Inflammatory macrophage (primary cell): ENCODE results near the gene PCDHB3.
"Not testable (repeated sequence)": the region's sequence is repeated elsewhere in the genome, so short reads cannot be mapped to it uniquely, and the experiment has no call there.

ENCODE experiments used
- DNase-seq, 2 donors: peaks; one replicate each; pipeline ENCODE4 v3.0.0-alpha.2; 2020 to 2022
- total RNA-seq, 18 experiments: gene quantifications; one replicate each; lab custom pipeline; 2026; ENCODE audit warnings: mixed read lengths in 6 of 18, inconsistent platforms in 2 of 18; lab: John Stamatoyannopoulos, UW

The PCDHB3 gene
- 0 to 0.04 (median 0) reads per million in 18 experiments for total RNA-seq

DNA sequence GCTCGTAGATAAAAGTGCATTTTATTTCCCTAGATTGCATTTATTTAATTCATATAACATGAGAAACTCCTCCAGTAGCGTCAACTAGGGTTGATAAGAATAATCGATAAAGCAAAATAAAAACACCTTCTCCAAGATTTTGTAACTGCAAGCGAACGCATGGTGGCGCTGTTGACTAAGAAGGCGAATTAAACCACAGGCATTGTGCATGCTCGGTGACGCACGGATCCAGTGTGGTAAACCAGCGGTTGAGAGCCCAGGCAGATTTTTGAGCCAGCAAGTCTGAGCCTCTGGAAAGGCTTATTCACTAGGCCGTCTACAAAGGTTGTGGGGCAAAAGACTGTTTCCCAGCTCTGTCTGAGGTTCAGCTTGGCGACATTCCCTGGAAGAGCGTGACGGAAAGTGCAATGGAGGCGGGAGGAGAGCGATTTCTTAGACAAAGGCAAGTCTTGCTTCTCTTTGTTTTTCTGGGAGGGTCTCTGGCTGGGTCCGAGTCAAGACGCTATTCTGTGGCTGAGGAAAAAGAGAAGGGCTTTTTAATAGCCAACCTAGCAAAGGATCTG lies at the start of gene PCDHB3:
PCDHB3 (plus strand) TSS at position 231 of the 563 bp plus-strand sequence; CDS start at position 408, 177 bp downstream.
- DNase-seq = peak in 1 of 2 donors; percentile 0

DNA sequence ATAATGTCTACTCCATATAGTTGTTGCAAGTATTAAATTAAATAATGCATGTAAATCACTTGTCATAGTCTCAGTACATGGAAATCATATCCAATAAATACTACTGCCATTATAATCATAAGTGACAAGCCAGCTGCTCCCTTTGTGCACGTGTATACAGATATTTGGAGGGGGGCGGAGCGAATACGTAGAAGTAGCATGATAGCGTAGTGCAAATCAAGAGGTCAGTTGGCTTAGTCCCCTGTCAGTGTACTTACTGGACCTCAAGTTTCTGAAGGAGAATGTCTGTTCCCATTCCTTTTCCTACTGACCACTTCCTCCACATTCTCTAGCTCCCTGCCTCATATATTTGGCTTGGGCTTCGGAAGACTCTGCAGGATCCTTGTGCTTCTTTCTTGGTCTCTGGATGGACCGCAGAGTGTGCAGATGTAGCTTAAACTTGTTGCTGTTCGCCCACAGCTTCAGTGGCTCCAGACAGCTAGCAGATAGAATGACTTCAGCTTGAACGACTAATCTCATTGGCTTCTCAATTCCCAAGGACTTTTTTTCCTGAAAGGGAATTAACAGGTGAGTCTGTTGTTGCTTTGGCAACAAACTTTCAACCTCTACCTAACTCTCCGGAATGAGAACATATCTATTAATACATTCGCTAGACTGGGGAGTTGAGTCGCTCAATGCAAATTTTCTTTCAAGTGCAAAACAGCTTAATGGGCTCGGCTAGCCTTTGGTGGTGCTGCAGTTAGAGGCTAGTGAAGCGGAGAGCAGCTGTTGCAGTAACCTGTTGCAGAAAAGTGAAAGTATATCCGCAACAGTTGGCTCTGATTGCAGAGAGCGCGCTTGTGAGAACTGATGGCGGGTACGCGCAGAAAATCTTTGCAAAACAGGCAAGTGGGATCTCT lies 49.4 kb upstream of the PCDHB3 start, which contains the start of gene PCDHB1:
PCDHB1 (plus strand) TSS at position 753 of the 899 bp plus-strand sequence; CDS start at position 850, 97 bp downstream.
- no peak for DNase-seq

DNA sequence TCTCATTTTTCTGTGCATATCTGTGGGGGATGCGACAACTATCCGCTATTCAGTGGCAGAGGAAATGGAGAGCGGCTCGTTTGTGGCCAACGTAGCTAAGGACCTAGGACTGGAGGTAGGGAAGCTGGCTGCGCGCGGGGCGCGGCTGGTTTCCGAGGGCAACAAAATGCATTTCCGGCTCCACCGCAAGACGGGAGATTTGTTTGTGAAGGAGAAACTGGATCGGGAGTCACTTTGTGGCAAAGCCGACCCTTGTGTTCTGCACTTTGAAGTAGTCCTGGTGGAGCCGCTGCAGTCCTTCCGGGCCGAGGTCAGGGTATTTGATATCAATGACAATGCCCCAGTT lies 48.8 kb upstream of the PCDHB3 start:
- DNase-seq = no peak

DNA sequence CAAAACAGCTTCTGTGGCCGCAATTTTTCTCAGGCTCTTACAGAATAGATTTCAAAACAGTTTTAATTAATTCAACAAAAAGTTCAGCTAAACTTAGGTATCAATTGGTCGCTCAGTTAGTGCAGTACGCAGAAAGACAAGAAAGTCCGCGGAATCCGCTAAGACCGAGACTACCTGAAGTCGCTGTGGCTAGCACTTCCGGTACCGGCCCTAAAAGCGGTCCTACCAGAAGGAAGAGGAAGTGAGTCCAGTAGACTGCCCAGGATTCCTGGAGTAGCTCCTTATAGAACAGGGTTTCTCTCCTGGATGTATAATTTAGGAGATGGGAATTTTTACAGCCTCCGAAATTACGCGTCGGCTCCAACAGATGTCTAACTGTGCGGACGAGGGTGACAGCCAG lies 22.4 kb upstream of the PCDHB3 start:
- no peak for DNase-seq

DNA sequence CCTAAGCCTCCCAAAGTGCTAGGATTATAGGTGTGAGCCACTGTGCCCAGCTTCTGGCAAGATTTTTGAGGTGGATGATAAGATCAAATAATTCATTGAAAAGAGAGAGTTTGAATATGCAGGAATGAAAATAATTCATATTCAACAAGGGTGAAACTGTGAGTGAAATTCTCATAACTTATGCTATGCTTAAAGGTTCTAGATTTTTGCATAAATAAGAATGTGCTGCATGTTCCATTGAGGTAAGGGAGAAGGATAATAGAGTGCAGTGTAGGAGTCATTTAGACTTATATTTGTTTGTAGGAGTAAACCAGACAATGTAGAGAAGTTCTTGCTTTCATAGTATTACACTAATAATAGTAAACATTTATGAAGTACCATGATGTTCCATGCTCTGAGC lies 18.0 kb upstream of the PCDHB3 start:
- no peak for DNase-seq

DNA sequence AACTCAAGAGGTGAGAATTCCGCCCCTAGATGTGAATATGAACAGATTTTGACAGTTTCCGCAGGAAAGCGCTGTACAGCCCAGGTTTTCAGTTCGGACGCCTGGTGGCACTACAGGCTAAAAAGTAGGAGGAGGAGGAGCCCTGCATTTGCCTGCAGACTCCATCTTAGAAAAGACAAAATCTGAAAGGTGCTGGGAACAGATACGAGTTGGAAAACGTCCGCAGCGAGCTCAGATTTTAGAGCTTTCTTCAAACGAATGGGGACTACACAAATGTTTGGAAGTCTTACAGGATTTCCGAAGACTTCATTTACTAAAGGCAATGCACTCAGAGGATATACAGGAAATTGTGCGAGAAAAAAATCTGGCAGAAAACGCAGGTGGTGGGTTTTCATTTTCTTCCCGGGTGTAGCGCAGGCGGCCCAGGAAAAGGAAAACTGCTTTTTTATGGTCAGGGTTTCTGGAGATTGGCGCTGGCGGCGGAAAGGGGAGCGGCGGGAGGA lies 15.7 kb upstream of the PCDHB3 start:
- DNase-seq = peak in 1 of 2 donors; percentile 11

DNA sequence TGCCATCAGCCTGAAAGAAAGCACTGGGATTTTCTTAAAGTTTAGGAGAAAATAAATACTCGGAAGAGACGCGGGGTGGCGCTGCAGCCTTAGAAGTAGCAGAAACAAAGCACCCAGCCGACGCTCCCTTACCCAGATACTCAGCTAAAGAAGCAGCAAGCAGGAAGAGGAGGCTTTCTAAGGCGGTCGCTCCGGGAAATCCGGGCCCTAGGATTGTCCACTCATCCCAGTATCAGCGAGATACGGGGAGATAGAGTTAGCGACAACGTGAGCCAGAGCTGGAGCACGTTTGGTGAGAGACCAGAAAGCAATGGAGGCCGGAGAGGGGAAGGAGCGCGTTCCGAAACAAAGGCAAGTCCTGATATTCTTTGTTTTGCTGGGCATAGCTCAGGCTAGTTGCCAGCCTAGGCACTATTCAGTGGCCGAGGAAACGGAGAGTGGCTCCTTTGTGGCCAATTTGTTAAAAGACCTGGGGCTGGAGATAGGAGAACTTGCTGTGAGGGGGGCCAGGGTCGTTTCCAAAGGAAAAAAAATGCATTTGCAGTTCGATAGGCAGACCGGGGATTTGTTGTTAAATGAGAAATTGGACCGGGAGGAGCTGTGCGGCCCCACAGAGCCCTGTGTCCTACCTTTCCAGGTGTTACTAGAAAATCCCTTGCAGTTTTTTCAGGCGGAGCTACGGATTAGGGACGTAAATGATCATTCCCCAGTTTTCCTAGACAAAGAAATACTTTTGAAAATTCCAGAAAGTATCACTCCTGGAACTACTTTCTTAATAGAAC lies 5.6 kb upstream of the PCDHB3 start, which contains the start of gene PCDHB2:
PCDHB2 (plus strand) TSS at position 135 of the 782 bp plus-strand sequence; CDS start at position 311, 176 bp downstream.
- DNase-seq = no peak

DNA sequence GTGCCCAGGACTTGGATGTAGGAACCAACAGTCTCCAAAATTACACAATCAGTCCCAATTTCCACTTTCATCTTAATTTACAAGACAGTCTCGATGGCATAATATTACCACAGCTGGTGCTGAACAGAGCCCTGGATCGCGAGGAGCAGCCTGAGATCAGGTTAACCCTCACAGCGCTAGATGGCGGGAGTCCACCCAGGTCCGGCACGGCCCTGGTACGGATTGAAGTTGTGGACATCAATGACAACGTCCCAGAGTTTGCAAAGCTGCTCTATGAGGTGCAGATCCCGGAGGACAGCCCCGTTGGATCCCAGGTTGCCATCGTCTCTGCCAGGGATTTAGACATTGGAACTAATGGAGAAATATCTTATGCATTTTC lies 5.0 kb upstream of the PCDHB3 start:
- no peak for DNase-seq

DNA sequence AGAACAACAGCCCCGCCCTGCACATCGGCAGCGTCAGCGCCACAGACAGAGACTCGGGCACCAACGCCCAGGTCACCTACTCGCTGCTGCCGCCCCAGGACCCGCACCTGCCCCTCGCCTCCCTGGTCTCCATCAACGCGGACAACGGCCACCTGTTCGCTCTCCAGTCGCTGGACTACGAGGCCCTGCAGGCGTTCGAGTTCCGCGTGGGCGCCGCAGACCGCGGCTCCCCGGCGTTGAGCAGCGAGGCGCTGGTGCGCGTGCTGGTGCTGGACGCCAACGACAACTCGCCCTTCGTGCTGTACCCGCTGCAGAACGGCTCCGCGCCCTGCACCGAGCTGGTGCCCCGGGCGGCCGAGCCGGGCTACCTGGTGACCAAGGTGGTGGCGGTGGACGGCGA lies 4.1 kb upstream of the PCDHB3 start:
- not testable (repeated sequence) for DNase-seq

DNA sequence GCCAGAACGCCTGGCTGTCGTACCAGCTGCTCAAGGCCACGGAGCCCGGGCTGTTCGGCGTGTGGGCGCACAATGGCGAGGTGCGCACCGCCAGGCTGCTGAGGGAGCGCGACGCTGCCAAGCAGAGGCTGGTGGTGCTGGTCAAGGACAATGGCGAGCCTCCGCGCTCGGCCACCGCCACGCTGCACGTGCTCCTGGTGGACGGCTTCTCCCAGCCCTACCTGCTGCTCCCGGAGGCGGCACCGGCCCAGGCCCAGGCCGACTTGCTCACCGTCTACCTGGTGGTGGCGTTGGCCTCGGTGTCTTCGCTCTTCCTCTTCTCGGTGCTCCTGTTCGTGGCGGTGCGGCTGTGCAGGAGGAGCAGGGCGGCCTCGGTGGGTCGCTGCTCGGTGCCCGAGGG lies 3.7 kb upstream of the PCDHB3 start:
- not testable (repeated sequence) for DNase-seq

DNA sequence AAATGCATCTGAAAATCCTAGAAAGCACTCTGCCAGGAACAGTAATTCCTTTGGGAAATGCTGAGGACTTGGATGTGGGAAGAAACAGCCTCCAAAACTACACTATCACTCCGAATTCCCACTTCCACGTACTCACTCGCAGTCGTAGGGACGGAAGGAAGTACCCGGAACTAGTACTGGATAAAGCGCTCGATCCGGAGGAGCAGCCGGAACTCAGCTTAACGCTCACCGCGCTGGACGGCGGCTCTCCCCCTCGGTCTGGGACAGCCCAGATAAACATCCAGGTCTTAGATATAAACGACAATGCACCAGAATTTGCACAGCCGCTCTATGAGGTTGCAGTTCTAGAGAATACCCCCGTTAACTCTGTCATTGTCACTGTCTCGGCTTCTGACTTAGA lies 786 bp downstream of the PCDHB3 start:
- no peak for DNase-seq

DNA sequence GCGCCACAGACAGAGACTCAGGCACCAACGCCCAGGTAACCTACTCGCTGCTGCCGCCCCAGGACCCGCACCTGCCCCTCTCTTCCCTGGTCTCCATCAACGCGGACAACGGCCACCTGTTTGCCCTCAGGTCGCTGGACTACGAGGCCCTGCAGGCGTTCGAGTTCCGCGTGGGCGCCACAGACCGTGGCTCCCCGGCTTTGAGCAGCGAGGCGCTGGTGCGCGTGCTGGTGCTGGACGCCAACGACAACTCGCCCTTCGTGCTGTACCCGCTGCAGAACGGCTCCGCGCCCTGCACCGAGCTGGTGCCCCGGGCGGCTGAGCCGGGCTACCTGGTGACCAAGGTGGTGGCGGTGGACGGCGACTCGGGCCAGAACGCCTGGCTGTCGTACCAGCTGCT lies 1.8 kb downstream of the PCDHB3 start:
- not testable (repeated sequence) for DNase-seq

DNA sequence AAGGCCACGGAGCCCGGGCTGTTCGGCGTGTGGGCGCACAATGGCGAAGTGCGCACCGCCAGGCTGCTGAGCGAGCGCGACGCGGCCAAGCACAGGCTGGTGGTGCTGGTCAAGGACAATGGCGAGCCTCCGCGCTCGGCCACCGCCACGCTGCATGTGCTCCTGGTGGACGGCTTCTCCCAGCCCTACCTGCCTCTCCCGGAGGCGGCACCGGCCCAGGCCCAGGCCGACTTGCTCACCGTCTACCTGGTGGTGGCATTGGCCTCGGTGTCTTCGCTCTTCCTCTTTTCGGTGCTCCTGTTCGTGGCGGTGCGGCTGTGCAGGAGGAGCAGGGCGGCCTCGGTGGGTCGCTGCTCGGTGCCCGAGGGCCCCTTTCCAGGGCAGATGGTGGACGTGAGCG lies 2.2 kb downstream of the PCDHB3 start:
- DNase-seq = not testable (repeated sequence)

DNA sequence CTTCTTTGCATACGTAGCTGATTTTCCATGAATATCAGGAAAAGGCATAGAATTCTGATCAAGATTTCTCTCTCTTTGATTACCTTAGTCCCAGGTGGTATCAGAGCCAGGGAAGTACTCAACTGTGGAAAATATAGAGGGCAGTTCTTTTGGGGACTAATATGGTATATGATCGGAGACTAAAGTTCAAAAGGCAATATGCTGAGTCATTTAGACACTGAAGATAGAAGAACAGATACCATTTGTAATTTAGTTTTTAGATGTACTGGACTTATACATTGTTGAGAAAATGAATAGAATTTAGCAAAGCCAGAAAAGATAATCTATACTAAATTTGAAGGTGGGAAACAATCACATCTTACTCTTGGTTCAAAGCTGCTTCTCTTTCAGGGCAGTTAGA lies 5.1 kb downstream of the PCDHB3 start:
- DNase-seq = no peak

DNA sequence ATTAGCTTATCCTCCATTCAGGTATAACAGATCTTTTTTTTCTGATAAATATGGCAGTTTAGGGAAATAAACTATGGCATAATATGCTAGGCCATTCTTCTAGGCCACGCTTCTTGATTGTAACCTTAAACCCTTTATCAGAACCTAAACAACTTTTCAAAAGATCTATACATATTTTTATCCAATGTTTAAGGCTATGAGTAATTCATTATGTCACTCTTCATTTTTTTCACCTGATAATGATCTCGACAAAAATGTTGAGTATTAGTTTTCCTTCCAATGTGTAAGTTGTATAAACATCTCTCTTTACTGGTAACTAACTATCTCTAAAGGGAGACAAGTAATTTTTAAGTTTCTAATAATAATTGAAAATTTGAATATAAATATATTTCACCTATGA lies 19.0 kb downstream of the PCDHB3 start:
- no peak for DNase-seq

DNA sequence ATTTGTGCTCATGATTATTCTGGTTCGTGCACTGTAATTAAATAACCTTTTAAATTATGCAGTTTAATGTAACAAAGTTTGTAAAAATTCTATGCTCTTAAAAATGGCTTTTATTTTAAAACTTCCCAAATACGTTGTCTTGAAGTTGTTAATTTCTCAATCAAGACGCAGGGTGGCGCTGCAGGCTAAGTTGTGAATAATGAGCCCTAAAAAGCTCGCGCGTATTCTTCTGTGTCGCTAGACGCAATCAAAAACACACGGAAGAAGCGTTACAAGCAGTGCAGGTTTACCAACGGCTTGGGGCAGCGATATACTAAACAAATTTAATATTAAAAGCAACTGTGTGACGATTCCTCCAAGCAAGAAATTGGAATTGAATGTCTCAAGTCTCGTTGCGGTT lies 21.3 kb downstream of the PCDHB3 start, which contains the start of gene PCDHB4:
PCDHB4 (plus strand) TSS at position 256 of the 400 bp plus-strand sequence. CDS start 181 bp downstream, outside the sequence.
- DNase-seq = no peak

DNA sequence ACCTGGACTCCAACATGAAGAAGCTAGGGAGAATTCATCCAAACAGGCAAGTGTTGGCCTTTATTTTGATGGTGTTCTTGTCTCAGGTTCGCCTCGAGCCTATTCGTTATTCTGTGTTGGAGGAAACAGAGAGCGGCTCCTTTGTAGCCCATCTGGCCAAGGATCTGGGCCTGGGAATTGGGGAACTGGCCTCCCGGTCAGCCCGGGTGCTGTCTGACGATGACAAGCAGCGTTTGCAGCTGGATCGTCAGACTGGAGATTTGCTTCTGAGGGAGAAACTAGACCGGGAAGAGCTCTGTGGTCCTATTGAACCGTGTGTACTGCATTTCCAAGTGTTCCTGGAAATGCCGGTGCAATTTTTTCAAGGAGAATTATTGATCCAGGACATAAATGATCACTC lies 21.7 kb downstream of the PCDHB3 start:
- no peak for DNase-seq

DNA sequence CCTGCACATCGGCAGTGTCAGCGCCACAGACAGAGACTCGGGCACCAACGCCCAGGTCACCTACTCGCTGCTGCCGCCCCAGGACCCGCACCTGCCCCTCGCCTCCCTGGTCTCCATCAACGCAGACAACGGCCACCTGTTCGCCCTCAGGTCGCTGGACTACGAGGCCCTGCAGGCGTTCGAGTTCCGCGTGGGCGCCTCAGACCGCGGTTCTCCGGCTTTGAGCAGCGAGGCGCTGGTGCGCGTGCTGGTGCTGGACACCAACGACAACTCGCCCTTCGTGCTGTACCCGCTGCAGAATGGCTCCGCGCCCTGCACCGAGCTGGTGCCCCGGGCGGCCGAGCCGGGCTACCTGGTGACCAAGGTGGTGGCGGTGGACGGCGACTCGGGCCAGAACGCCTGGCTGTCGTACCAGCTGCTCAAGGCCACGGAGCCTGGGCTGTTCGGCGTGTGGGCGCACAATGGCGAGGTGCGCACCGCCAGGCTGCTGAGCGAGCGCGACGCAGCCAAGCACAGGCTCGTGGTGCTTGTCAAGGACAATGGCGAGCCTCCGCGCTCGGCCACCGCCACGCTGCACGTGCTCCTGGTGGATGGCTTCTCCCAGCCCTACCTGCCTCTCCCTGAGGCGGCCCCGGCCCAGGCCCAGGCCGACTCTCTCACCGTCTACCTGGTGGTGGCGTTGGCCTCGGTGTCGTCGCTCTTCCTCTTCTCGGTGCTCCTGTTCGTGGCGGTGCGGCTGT lies 23.3 kb downstream of the PCDHB3 start:
- not testable (repeated sequence) for DNase-seq

DNA sequence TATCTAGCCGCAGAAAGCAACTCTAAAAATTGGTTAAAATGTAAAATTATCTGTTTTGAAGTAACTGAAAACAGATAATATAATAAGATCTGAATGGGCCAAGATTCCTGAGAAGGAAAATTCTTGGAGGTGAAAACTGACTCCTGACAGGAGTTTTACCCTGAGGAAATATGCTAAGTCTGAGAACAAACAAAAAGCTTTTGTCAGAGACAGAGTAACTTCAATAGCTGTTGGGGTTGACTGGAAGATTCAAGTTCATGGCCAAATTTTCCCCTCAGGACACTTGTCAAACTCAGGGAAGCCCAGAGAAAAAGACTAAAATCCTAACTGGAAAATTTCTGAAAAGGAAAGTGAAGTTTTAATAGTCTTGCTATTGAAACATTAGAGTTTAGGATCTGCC lies 27.0 kb downstream of the PCDHB3 start:
- DNase-seq = no peak

DNA sequence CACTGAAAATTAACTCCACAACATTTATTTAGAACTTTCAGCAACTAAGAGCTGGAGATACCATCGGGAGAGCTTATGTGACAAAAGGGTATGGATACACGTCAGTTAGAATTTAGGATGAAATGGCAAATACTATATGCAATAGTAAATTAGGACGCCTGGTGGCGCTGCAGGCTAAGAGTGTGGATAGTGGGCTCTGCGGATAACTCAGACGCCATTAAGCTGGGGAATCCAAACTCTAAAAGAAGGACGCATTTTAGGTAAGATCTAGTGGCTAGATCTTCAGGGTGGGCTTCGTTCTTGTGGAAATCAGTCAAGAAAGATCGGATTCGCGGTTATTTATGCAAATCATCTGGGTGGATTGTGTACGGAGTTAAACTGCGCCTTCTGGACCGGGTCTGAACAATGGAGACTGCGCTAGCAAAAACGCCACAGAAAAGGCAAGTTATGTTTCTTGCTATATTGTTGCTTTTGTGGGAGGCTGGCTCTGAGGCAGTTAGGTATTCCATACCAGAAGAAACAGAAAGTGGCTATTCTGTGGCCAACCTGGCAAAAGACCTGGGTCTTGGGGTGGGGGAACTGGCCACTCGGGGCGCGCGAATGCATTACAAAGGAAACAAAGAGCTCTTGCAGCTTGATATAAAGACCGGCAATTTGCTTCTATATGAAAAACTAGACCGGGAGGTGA lies 34.9 kb downstream of the PCDHB3 start, which contains the start of gene PCDHB5:
PCDHB5 (plus strand) TSS at position 177 of the 688 bp plus-strand sequence; CDS start at position 406, 229 bp downstream.
- no peak for DNase-seq

DNA sequence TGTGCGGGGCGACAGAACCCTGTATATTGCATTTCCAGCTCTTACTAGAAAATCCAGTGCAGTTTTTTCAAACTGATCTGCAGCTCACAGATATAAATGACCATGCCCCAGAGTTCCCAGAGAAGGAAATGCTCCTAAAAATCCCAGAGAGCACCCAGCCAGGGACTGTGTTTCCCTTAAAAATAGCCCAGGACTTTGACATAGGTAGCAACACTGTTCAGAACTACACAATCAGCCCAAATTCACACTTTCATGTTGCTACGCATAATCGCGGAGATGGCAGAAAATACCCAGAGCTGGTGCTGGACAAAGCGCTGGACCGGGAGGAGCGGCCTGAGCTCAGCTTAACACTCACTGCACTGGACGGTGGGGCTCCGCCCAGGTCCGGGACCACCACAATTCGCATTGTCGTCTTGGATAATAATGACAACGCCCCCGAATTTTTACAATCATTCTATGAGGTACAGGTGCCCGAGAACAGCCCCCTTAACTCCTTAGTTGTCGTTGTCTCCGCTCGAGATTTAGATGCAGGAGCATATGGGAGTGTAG lies 35.5 kb downstream of the PCDHB3 start:
- no peak for DNase-seq
